HG03575 (cell line): Measurements from ENCODE around the gene GH2.
"Not testable (repeated sequence)": the region's sequence is repeated elsewhere in the genome, so short reads cannot be mapped to it uniquely, and the experiment has no call there.

Experiments
- ATAC-seq: cut with Tn5 transposase; IDR thresholded peaks from one replicate; pipeline ENCODE4 v1.9.1; 2021; ENCODE audit not compliant: unreplicated experiment, insufficient number of reproducible peaks, low FRiP score; ENCODE audit errors: extremely low read depth

GH2 gene

DNA sequence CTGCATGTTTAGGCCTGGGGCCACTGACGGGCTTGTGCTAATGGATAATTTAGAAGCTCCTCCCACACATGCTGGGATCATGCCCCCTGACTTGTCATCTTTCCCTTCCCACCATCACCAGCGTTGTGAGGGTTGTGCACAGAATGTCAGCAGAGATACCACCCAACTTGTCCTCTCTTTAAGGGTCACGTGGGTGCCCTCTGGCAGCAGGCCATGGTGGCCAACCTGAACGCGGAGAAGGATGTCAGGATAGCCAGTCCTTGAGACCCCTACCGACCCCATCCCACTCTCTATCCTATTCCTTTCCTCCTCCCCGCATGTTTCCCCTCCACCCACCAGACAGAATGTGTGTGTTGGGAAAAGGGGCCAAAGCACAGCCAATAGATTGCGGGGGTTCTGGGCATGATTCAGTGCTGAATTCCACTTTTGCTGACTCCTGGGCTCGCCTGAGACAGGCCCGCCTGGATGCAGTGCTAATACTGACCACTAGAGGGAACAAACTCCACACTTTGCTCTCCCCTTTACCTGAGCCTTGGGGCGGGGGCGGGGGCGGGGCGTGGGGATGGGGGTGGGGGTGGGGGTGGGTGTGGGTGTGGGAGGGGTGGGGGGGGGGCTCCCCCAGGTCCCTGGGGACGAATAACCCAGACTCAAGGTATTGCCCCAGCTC lies at the start of gene GH2:
Gene GH2 (minus strand): TSS at position 10 of the 667 bp plus-strand sequence. CDS start 143 bp downstream, outside the sequence.
- no peak for ATAC-seq

DNA sequence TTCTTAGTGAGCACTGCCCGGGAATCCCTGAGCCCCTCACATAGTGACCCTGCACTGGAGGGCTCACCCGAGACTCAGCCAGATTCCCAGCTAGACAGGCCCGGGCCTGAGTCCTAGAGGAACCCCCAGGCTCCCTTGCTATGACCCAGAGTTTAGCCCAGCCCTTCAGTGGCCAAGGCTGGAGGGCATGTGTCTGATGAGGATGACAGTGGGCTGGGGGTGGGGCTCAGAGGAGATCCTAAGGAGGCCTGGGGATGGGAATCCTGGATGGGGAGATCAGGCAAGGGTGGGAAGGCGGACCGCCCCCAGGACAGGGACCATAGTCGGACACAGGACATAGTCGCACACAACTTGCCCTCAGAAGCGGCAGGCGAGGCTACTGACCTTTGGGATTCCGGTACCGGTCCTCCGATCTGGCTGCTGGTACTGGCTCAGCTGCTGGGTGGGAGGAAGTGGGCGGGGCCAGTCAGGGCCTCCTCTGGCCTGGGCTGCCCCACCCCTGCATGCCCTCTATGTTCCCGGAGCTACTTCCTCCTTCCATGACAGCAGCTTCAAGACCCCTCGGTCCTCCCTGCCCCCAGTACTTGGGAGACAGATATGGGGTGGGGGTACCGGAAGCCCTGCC lies 49.3 kb upstream of the GH2 start:
- no peak for ATAC-seq

DNA sequence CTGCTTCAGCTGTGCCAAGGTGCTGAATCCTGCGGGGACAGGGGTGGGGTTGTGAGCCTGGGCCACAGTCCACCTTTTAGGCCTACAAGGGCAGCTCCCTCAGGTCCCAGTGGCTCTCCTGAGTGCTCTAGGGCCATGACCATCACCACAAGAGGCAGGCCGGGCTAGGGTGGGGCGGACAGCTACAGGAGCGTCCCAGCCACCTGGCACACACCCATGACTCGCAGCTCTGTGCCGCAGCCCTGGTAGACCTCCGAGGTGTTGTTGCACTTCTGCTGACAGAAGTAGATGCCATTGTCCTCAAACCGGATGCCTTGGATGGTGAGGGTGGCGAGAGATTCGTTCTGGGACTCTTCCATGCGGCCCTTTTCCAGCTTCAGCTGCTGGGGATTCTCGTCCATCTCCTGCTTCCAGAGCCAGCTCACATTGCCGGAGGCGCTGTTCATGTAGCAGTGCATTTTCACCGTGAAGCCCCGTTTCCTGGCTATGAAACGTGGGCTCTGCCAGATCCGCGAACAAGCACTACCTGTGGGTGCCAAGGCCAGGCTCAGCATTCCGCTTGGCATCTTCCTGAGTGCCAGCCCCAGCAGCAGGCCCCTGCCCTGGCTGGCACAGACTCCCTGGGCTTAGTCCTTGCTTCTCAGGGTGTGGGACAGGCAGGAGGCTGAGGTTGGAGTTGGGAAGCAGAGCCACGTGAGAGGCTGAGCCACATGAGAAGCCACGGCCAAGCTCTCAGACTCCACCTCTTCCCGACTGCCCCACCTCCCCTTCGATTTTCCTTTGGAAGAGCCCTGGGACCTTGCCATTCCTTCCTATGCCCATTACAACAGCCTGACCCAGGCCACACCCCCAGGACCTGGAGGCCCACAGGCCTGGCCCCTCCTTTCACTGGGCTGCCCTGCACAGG lies 48.4 kb upstream of the GH2 start:
- no peak for ATAC-seq

- no peak for ATAC-seq
These were observed 47.4 kb upstream of the GH2 start for GRCh38 chr17:63928966-63929695.

DNA sequence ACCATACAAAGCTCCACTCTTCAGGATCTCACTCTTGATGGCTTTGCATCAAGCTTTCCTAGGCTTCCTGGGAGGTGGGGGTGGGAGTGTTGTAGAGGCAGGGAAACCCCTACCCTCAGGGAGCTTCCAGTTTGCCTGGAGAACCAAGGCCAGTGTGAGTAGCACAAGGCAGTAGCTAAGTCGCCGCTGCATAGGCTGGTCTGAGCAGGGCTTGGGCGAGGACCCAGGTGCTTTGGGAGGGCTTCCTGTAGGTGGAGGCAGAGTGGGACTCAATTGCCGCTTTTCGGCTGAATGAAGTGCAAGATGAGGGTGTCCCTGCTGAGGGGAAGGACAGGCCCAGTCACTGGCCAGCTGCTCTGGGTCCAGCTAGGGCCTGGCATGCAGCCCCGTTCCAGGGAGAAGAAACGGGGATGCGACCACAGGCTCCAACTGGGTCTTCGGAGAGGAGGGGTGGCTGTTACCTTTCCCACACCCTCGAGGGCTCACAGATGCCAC lies 46.5 kb upstream of the GH2 start:
- no peak for ATAC-seq

DNA sequence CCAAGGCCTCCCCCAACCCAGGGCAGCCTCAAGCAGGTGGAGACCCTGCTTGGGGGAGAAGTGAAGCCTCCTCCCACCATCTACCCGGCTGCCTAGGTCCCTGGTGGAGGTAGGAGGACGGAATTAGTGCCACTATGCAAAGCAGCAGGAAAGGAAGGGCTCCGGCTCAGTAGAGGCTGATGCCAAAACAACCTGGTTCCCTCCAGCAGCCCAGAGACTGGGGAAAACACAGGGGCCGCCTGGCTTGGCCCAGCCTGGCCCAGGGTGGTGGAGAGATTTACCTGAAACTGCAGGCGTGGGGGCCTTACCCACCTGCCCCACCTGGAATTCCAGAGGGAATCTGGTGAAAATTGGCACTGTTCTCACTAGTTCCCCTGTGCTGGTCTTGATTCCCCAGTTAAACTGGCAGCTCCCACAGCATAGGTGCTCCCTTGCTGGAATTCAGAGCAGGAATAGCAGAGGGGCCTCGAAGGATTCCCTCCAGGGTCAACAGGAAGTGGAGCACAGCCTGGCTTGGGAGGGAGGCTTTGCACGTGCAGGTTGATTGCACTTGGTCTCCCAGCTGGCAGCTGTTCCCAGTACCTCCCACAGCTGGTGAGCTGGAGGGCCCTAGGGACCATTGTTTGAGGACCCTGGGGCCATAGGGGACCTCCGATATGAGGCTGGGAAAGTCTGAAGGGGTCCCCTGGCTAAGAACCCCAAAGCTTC lies 45.9 kb upstream of the GH2 start:
- no peak for ATAC-seq

GRCh38 chr17:63926164-63926563 lies 44.4 kb upstream of the GH2 start:
- no peak for ATAC-seq

DNA sequence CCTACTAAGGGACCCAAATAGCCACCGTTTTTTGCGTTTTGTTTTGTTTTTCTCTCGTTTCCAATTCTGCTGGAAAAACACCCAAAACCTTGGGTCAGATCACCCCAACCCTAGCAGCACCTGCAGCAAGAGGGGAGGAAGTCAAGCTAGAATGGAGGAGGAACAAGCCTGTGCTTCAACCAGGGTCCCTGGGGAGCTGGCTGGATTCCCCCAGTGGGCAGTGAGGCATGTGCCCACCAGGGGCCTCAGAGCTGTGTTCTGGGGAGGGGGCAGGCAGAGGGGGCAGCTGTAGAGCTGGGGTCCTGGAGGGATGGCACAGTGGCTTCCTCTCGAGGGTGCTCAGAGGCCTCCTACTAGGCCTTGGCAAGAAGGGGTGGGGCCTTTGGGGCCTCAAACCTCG lies 43.9 kb upstream of the GH2 start:
- no peak for ATAC-seq

DNA sequence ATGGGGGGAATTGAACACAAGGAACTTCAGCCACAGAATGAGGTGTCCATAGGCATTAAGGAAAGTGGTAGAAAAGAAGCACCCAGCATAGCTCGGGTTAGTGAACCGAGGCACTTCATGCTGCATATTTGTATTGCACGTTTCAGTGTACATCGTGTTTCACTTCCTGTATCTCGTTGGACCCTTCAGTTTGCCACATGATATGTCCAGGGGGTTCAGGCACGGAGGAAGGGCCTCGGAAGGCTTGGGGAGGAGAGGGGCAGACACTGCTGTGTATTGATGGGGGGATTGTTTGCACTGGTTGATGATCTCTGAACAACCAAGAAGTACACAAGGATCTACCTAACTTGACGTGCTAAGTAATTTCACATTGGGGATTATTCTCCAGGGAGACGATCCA lies 40.7 kb upstream of the GH2 start:
- ATAC-seq, result not testable (repeated sequence)

DNA sequence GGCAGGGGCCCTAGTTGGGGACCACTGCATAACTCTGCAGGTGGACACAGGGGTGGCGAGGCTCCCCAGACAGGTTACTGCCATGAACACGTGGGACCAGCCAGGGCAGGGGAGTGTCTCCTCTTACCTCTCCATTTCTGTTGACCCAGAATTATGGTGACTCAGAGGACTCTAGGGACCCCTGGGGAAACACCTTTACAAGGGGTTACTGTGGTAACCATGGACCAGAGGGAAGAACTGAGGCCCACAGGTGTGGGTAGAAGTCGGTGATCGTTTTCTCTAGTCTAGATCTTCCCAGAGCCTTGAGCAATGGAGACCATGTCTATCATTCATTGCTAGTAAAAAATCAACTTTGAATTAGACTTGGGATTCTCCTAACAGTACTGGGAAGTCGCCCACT lies 39.0 kb upstream of the GH2 start:
- ATAC-seq, result not testable (repeated sequence)

GRCh38 chr17:63920050-63920449 lies 38.3 kb upstream of the GH2 start:
- not testable (repeated sequence) for ATAC-seq

GRCh38 chr17:63919311-63919723 lies 37.6 kb upstream of the GH2 start:
- no peak for ATAC-seq

GRCh38 chr17:63918789-63919305 lies 37.1 kb upstream of the GH2 start, which contains the start of gene GH1:
Gene GH1, minus strand, starts transcription at chr17:63918839. Its CDS starts 63 bp downstream, at chr17:63918776.
- ATAC-seq, result not testable (repeated sequence)

DNA sequence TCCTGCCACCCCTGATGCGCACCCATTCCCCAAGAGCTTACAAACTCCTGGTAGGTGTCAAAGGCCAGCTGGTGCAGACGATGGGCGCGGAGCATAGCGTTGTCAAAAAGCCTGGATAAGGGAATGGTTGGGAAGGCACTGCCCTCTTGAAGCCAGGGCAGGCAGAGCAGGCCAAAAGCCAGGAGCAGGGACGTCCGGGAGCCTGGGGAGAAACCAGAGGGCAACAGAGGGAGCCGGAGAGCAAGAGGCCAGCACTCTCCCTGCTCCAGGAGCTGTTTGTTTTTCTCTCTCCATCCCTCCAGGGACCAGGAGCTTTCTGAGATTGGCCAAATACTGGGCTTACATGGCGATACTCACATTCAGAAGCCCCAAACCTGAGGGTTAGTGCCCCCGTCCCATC lies 36.6 kb upstream of the GH2 start:
- no peak for ATAC-seq

- no peak for ATAC-seq
These were observed 35.9 kb upstream of the GH2 start for GRCh38 chr17:63917646-63918045.

DNA sequence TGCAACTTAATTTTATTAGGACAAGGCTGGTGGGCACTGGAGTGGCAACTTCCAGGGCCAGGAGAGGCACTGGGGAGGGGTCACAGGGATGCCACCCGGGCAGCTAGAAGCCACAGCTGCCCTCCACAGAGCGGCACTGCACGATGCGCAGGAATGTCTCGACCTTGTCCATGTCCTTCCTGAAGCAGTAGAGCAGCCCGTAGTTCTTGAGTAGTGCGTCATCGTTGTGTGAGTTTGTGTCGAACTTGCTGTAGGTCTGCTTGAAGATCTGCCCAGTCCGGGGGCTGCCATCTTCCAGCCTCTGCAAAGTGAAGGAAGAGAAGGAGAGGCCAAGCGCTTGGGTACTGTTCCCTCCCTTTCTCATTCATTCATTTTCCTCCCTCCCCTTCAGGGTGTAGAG lies 35.5 kb upstream of the GH2 start:
- ATAC-seq, result not testable (repeated sequence)

- ATAC-seq, result no peak
These were observed 34.9 kb upstream of the GH2 start for GRCh38 chr17:63916566-63917185.

- not testable (repeated sequence) for ATAC-seq
These were observed 34.0 kb upstream of the GH2 start for GRCh38 chr17:63915753-63916152.
